Epithelial cell of esophagus (primary cell): ENCODE data around the gene KCNS1.
"Not testable (repeated sequence)": the region's sequence is repeated elsewhere in the genome, so short reads cannot be mapped to it uniquely, and the experiment has no call there.

ENCODE experiments used
- DNase-seq: peaks from one replicate; pipeline ENCODE4 v3.0.0; 2010; ENCODE audit warnings: low read depth
- H3K4me3 ChIP-seq: 2 replicates; pipeline ENCODE4 v1.5.1; 2011; ENCODE audit warnings: mild to moderate bottlenecking, low read length, control low read depth
- CTCF ChIP-seq: IDR thresholded peaks from 2 replicates; pipeline ENCODE4 v1.5.1; 2011; ENCODE audit warnings: low read depth, mild to moderate bottlenecking, low read length, control low read depth, inconsistent platforms; ENCODE audit not compliant: insufficient read depth; ENCODE audit errors: missing control alignments

KCNS1 gene

GRCh38 chr20:45069261-45069660, 31.7 kb downstream of the KCNS1 start:
- H3K4me3 ChIP-seq = no peak overlapping the region
- no peak for TF ChIP-seq CTCF

GRCh38 chr20:45067558-45067957, 33.4 kb downstream of the KCNS1 start:
- no peak for TF ChIP-seq CTCF
- DNase-seq = peak; percentile 87

More at GRCh38 chr20:45069261-45069660, 31.7 kb downstream of the KCNS1 start:
- no peak for DNase-seq

GRCh38 chr20:45067087-45067486, 33.8 kb downstream of the KCNS1 start:
- DNase-seq = peak; percentile 76
- H3K4me3 ChIP-seq = no peak overlapping the region
- no peak for TF ChIP-seq CTCF

More at GRCh38 chr20:45067558-45067957, 33.4 kb downstream of the KCNS1 start:
- no peak overlapping the region for H3K4me3 ChIP-seq

GRCh38 chr20:45066372-45066771, 34.6 kb downstream of the KCNS1 start:
- no peak for TF ChIP-seq CTCF
- H3K4me3 ChIP-seq = no peak overlapping the region
- no peak for DNase-seq

- TF ChIP-seq CTCF = no peak
- H3K4me3 ChIP-seq = no peak overlapping the region
- DNase-seq = no peak
Measured at GRCh38 chr20:45064812-45065211, 36.1 kb downstream of the KCNS1 start.

- not testable (repeated sequence) for H3K4me3 ChIP-seq, DNase-seq
Measured at GRCh38 chr20:45063107-45063506, 37.8 kb downstream of the KCNS1 start.

GRCh38 chr20:45061244-45061643, 39.7 kb downstream of the KCNS1 start:
- TF ChIP-seq CTCF = no peak
- no peak overlapping the region for H3K4me3 ChIP-seq
- DNase-seq = peak; percentile 97
